ENCODE data around the gene CCDC73. TPM values are rescaled to one million over a fixed set of nuclear protein-coding genes. Genes with fewer than 3 reads are reported as not detected.
A peak's percentile ranks its signal among the peaks of the same experiment; 100 is the strongest.

CCDC73 gene
- total RNA-seq, 4 donors from 2014 or later: not detected

DNA sequence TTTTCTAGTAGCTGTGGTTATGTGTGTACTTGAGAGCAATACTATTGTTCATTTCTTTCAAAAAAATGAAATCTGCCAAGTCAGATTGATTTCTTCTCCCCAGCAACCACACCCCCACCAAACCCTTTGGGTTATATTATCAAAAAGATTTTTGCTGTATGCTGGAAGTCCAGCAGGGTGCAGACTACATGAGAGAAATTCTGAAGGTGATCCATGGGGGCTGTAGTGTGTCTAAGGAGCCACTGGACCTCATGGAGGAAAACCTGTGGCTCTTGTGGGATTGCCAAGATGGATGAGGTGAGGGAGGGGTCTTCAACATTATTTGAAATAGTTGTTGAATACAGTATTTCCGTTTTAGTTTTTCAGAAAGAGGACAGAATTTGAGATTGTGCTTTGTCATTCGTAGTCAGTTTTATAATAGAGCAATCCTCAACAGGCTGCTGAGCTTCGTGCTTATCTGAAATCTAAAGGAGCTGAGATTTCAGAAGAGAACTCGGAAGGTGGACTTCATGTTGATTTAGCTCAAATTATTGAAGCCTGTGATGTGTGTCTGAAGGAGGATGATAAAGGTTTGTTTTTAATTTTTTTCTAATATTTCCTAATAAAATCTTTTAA is 207.8 kb downstream of the CCDC73 start:
- Histone ChIP-seq H3K36me3 (peaks cover 17 to 33% (median 31%) of the 10 kb centered on the region in 4 donors), H3K4me1 (peaks cover 20 to 32% (median 24%) of the 10 kb centered on the region in 4 donors), H3K4me3 (no peak overlapping the region), H3K27ac (replicated peaks in 1 of 4) (no peak overlapping the region), H3K27me3 (no peaks in the 10 kb centered on the region), H3K9me3 (no peaks in the 10 kb centered on the region)
- 81% methylated on average over 4 of the region's 4 CpGs for WGBS
- TF ChIP-seq POLR2A (IDR thresholded peaks at IDR 0.05; ENCODE audit: low read depth): no peak
- TF ChIP-seq CTCF (IDR thresholded peaks at IDR 0.05): no peak
- no peak for TF ChIP-seq EP300 (IDR thresholded peaks at IDR 0.05)
- intact Hi-C loops (cut with DNase I): loop anchor here (5.0 kb wide), 1 partner anchor 311 kb away; no protein-coding TSS in a partner anchor
- no peak for DNase-seq (ENCODE audit: extremely low spot score)

DNA sequence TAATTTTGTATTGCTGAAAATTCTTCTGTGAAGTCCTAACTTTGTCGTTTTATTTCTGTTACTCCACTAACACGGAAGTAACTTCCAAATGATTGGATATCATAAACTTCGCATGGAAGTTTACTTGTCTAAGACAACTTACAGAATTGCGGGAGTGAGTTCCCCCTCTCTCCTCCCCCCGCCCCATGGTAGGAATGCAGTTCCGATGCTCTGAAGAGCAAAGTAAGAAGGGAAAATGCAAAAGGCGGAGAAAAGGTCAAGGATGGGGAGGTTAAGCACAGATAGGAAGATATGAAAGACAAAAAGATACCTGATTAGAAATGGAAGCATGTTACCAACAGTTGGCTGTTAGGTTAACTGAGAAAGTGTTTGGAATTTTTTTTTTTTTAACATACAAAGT is 209.5 kb downstream of the CCDC73 start:
- Histone ChIP-seq H3K36me3 (peaks cover 3 to 15% (median 14%) of the 10 kb centered on the region in 4 donors), H3K4me1 (peaks cover 20 to 32% (median 24%) of the 10 kb centered on the region in 4 donors), H3K27me3 (no peaks in the 10 kb centered on the region), H3K9me3 (no peaks in the 10 kb centered on the region), H3K4me3 (peak overlapping the region; percentile 74 to 91 (median 82)), H3K27ac (replicated peaks in 1 of 4) (peak overlapping the region in 2 of 4 donors; percentile 84 to 88)
- DNase-seq (ENCODE audit: extremely low spot score): no peak
- intact Hi-C loops (cut with DNase I): loop anchor here (5.0 kb wide), 1 partner anchor 312 kb away; no protein-coding TSS in a partner anchor
- 15% methylated on average over 7 of the region's 7 CpGs for whole genome bisulfite sequencing
- TF ChIP-seq POLR2A (IDR thresholded peaks at IDR 0.05; ENCODE audit: low read depth): no peak
- TF ChIP-seq EP300 (IDR thresholded peaks at IDR 0.05): no peak
- TF ChIP-seq POLR2AphosphoS5 (IDR thresholded peaks at IDR 0.05): no peak
- no peak for TF ChIP-seq CTCF (IDR thresholded peaks at IDR 0.05)

- peak; percentile 99 for DNase-seq (ENCODE audit: extremely low spot score)
- peaks cover 20 to 32% (median 24%) of the 10 kb centered on the region in 4 donors for H3K4me1 ChIP-seq
- no peaks in the 10 kb centered on the region for H3K27me3 ChIP-seq
- intact Hi-C loops (cut with DNase I): no loop called here
- TF ChIP-seq POLR2AphosphoS5 (IDR thresholded peaks at IDR 0.05) (peak; percentile 93 to 94), EP300 (IDR thresholded peaks at IDR 0.05) (no peak), POLR2A (IDR thresholded peaks at IDR 0.05; ENCODE audit: low read depth) (peak; percentile 41)
- H3K27ac ChIP-seq (replicated peaks in 1 of 4): peak within 1 kb of the TSS; percentile 84 to 93 (median 88)
- WGBS: 0% methylated on average over 6 of the region's 70 CpGs
- H3K9me3 ChIP-seq: no peaks in the 10 kb centered on the region
- H3K4me3 ChIP-seq: peak within 1 kb of the TSS; percentile 74 to 91 (median 82)
- H3K36me3 ChIP-seq: peaks cover 0 to 3% (median 1%) of the 10 kb centered on the region in 4 donors
These were observed 210.8 kb downstream of the CCDC73 start, which contains the start of gene EIF3M for GRCh38 chr11:32583459-32584271. Gene EIF3M (plus strand): TSS chr11:32583831. CDS start chr11:32583888, 57 bp downstream.

GRCh38 chr11:32581556-32581955 is 212.9 kb downstream of the CCDC73 start:
- intact Hi-C loops (cut with DNase I): no loop called here
- TF ChIP-seq POLR2A (IDR thresholded peaks at IDR 0.05; ENCODE audit: low read depth): no peak
- no peak for TF ChIP-seq CTCF (IDR thresholded peaks at IDR 0.05)
- TF ChIP-seq EP300 (IDR thresholded peaks at IDR 0.05): no peak
- TF ChIP-seq POLR2AphosphoS5 (IDR thresholded peaks at IDR 0.05): no peak
- H3K36me3 ChIP-seq: no peaks in the 10 kb centered on the region
- 68% methylated on average over 3 of the region's 3 CpGs for WGBS
- H3K27ac ChIP-seq (replicated peaks in 1 of 4): no peak overlapping the region
- peaks cover 0 to 4% (median 0%) of the 10 kb centered on the region in 4 donors for H3K27me3 ChIP-seq
- no peak for DNase-seq (ENCODE audit: extremely low spot score)
- no peak overlapping the region for H3K4me3 ChIP-seq
- H3K9me3 ChIP-seq: no peaks in the 10 kb centered on the region
- peaks cover 20 to 28% (median 21%) of the 10 kb centered on the region in 4 donors for H3K4me1 ChIP-seq

DNA sequence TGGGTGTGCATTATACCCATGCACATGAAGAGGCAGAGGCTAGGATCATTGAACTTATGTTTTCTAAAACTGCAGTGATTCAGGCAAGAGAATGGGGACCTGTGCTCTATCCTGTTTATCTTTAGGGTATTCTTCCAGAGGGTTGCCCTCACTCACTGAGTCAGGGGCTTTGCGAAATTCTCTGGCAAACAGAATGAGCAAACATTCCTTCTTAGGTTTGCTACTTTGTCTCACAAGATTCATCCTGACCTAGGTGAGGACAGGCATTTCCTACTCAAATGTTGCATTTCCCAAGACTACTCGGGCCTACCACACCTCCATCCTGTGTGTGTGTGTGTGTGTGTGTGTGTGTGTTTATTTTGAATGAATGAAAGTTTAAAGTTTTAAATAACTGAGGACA is 213.5 kb downstream of the CCDC73 start:
- Histone ChIP-seq H3K36me3 (no peaks in the 10 kb centered on the region), H3K27me3 (peaks cover 0 to 4% (median 0%) of the 10 kb centered on the region in 4 donors), H3K27ac (replicated peaks in 1 of 4) (no peak overlapping the region), H3K4me3 (no peak overlapping the region), H3K9me3 (no peaks in the 10 kb centered on the region), H3K4me1 (peaks cover 14 to 22% (median 15%) of the 10 kb centered on the region in 4 donors)
- intact Hi-C loops (cut with DNase I): no loop called here
- 53% methylated on average over 2 of the region's 2 CpGs for WGBS
- TF ChIP-seq CTCF (IDR thresholded peaks at IDR 0.05) (no peak), POLR2AphosphoS5 (IDR thresholded peaks at IDR 0.05) (no peak), EP300 (IDR thresholded peaks at IDR 0.05) (no peak), POLR2A (IDR thresholded peaks at IDR 0.05; ENCODE audit: low read depth) (no peak)
- DNase-seq (ENCODE audit: extremely low spot score): no peak

All from esophagus muscularis mucosa (tissue), 4 donors.